ENCODE data around the gene ADCY3. TPM values are rescaled to one million over a fixed set of nuclear protein-coding genes. Genes with fewer than 3 reads are reported as not detected.

ADCY3 gene
- total RNA-seq, 1 donor = 42.0 TPM

DNA sequence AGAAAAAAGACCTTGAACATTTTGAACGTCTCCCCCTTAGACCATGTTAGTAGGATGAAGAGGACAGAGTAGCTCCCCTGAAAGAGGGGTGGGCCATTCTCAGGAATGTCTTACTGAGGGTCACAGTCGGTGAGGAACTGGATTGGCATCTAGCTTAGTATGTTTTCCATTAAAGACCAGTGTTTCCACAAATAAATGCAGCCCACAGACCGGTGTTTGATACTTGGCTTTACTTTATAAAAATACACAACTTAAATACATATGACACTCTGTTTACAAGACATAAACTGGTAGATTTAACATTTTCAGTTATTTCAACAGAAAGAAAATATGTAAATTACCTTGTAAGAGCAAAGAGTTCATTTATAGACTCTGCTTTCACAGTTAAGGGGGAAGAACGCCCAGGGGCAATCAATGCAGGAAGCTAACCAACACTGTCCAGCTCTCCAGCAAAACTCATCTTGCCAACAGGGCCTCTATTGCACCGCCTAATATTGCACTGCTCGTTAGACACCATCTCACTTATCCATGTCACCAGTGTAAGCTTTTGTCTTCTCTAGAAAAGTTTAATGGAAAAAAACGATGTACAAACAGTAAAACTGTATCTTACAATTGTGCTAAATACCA is 23.5 kb upstream of the ADCY3 start:
- TF ChIP-seq, protein P1, sequence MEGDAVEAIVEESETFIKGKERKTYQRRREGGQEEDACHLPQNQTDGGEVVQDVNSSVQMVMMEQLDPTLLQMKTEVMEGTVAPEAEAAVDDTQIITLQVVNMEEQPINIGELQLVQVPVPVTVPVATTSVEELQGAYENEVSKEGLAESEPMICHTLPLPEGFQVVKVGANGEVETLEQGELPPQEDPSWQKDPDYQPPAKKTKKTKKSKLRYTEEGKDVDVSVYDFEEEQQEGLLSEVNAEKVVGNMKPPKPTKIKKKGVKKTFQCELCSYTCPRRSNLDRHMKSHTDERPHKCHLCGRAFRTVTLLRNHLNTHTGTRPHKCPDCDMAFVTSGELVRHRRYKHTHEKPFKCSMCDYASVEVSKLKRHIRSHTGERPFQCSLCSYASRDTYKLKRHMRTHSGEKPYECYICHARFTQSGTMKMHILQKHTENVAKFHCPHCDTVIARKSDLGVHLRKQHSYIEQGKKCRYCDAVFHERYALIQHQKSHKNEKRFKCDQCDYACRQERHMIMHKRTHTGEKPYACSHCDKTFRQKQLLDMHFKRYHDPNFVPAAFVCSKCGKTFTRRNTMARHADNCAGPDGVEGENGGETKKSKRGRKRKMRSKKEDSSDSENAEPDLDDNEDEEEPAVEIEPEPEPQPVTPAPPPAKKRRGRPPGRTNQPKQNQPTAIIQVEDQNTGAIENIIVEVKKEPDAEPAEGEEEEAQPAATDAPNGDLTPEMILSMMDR (IDR thresholded peaks at IDR 0.05; ENCODE audit: insufficient read depth, low read length) = no peak
- no peak for DNase-seq (ENCODE audit: low read depth)
- no peak overlapping the region for H3K4me3 ChIP-seq (ENCODE audit: low read depth, low read length)

- H3K4me3 ChIP-seq (ENCODE audit: low read depth, low read length) = no peak overlapping the region
- DNase-seq (ENCODE audit: low read depth) = no peak
- TF ChIP-seq, protein P1 (IDR thresholded peaks at IDR 0.05; ENCODE audit: insufficient read depth, low read length) = no peak
Observed at GRCh38 chr2:24939353-24939752, 19.3 kb upstream of the ADCY3 start.

DNA sequence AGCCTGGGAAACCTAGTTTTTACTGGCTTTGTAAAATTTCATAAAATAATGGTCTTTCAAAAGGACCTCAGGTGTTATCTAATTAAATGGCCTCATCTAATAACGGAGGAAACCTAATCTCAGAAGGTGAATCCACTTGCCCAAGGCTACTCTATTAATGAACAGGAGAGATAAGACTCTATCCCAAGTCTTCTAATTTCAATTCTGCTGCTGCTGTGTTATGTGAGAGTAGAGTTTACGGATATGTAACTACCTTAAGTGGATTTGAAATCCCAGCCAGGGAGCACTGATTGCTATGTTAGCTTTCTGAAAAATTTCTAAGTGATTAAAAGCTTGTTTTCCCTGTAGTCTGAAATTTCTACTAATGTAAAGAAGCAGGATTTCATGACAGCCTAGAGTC is 17.2 kb upstream of the ADCY3 start:
- DNase-seq (ENCODE audit: low read depth) = no peak
- H3K4me3 ChIP-seq (ENCODE audit: low read depth, low read length) = no peak overlapping the region
- TF ChIP-seq, protein P1 (IDR thresholded peaks at IDR 0.05; ENCODE audit: insufficient read depth, low read length) = no peak

- DNase-seq (ENCODE audit: low read depth) = no peak
- TF ChIP-seq, protein P1 (IDR thresholded peaks at IDR 0.05; ENCODE audit: insufficient read depth, low read length) = no peak
- H3K4me3 ChIP-seq (ENCODE audit: low read depth, low read length) = no peak overlapping the region
Observed at GRCh38 chr2:24935145-24935544, 15.1 kb upstream of the ADCY3 start.

GRCh38 chr2:24932715-24933114 is 12.7 kb upstream of the ADCY3 start:
- DNase-seq (ENCODE audit: low read depth) = no peak
- no peak overlapping the region for H3K4me3 ChIP-seq (ENCODE audit: low read depth, low read length)
- TF ChIP-seq, protein P1 (IDR thresholded peaks at IDR 0.05; ENCODE audit: insufficient read depth, low read length) = no peak

DNA sequence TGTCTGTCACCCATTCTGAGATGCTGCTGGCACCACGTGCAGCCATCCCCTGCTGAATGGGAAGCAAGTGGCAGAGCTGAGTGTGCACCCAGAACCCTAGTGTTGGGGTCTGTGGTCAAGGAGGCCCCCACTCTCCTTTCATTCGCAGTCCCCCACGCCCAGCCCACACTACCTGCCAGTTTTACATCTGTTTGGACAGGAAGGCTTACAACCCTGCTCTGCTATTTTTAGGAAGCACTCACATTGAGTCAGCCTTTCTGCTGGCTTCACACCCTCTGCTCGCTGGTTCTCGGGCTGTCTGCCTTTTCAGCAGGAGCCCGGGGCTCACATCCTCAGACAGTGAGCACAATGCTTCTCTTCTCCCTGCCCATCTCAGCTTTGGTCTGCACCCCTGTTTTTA is 10.7 kb upstream of the ADCY3 start:
- TF ChIP-seq, protein P1 (IDR thresholded peaks at IDR 0.05; ENCODE audit: insufficient read depth, low read length) = no peak
- no peak overlapping the region for H3K4me3 ChIP-seq (ENCODE audit: low read depth, low read length)
- DNase-seq (ENCODE audit: low read depth) = peak; percentile 44

DNA sequence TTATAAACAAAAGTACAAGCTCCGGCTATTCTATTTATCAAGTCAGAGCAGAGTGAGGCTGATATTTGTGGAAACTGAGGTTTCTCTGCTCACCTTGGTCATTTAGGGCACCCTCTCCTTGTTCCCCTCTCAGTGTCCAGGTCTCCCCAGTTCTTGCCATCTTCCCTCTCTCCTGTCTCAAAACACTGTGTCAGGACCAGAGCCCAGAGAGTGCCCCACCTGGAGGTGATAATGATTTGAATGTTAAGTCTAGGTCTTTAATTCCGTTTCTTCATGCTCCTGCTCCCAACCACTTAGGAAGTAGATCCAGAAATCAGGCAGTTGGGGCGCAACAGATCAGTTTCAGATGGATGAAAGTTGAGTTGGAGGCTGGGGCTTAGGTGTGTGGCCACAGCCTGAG is 9.2 kb upstream of the ADCY3 start:
- TF ChIP-seq, protein P1 (IDR thresholded peaks at IDR 0.05; ENCODE audit: insufficient read depth, low read length) = no peak
- H3K4me3 ChIP-seq (ENCODE audit: low read depth, low read length) = no peak overlapping the region
- DNase-seq (ENCODE audit: low read depth) = no peak
